ENCODE measurements around the gene RNF113B.

Gene RNF113B

GRCh38 chr13:98203646-98204326 lies 26.7 kb upstream of the RNF113B start:
- no peak for DNase-seq

- DNase-seq: no peak
Observed at GRCh38 chr13:98201984-98202383, 24.9 kb upstream of the RNF113B start.

GRCh38 chr13:98201189-98201588 lies 24.1 kb upstream of the RNF113B start:
- DNase-seq: no peak

- DNase-seq: no peak
Observed at GRCh38 chr13:98200211-98200878, 23.3 kb upstream of the RNF113B start.

DNA sequence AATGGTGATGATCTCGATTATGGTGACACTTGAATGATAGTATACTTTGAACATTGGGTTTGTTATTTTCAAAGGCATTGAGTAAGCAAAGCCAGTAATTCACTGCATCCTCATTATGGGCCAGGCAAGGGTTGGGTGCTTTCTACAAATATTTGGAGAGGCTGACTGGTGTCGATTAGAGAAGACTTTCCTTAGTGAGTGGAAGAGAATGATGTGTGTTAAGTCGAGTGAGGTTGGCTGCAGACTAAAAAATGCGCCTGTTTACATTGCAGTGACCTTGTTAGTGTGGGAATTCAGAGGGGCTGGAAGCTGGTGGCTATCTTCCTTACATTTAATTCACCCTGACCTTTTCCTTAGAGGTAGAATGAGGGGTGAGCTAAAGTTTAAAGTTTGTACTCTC lies 22.4 kb upstream of the RNF113B start:
- DNase-seq: peak; percentile 26

DNA sequence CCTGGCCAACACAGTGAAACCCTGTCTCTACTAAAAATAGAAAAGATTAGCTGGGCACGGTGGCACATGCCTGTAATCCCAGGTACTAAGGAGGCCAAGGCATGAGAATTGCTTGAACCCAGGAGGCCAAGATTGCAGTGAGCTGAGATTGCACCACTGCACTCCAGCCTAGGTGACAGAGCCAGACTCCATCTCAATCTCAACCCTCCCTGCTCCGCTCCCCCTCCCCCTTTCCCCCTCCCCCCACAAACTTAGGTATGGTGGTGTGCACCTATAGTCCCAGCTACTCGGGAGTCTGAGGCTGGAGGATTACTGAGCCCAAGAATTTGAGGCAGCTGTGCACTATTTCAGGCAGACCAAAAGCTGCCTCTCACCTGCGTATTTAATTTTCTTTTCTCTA lies 21.6 kb upstream of the RNF113B start:
- no peak for DNase-seq

DNA sequence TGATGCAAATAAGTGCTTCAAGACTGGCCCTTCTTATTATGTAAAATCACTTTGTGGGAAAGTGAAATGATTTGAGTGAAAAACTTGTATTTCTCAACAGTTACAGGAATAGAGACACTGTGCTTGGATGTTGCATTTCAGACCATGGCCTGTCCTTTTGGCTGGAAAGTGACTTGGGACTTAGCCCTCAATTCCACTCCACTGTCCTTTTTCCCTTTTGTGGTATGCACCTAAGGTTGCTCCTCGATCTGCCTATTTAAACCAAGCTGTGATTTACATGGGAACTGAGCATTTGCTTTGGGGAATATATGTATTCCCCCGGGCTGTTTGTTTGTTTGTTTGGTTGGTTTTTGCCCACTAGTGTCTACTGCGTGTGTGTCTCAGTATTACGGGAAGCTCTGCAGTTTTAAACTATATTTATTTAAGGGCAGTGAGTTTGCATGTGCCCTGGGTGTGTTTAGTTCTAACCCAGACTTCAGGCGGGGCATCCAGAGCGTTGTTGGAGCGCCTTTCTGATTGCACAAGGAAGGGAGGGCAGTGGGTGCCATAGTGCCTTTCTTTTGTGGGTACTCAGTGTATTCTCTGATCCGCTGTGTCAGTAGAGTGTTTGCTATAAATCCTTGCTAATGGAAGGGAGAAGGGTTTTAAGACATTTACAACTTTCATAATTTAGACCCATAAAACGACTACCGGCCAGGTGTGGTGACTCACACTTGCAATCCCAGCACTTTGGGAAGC lies 18.2 kb upstream of the RNF113B start:
- DNase-seq: no peak

GRCh38 chr13:98192008-98192407 lies 14.9 kb upstream of the RNF113B start:
- DNase-seq: no peak

- no peak for DNase-seq
Observed at GRCh38 chr13:98190889-98191444, 13.9 kb upstream of the RNF113B start.

- DNase-seq: no peak
Observed at GRCh38 chr13:98189841-98190505, 12.9 kb upstream of the RNF113B start.

DNA sequence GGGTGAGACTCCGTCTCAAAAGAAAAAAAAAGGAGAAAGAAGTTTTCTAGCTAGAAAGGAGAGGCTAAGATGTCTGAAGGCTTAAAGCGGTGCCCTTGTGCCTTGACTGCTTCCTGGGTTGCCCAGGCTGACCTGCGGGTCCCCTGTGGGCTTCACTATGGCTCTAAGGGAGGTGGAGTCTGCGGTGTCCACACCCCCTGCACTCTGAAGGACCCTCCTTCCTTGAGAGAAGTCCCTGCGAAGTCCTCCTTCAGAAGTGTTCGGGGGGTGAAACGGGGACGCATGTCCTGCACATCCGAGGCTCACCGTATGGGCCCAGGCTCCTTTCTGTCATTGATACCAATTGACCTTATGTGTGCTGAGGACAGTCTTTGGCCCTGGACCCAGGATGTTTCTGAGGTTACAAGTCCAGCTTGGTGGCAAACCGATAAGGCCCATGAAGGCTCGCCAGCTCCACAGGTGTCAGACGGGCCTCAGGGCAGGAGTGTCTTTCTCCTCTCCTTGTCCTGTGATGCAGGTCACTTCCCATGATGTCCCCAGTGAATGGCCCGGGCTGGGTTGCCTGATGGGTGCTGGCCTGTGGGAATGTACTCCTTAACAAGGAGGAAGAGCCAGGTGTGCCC lies 11.6 kb upstream of the RNF113B start:
- no peak for DNase-seq

GRCh38 chr13:98187965-98188261 lies 10.8 kb upstream of the RNF113B start:
- DNase-seq: no peak

- DNase-seq: no peak
Observed at GRCh38 chr13:98187155-98187964, 10.3 kb upstream of the RNF113B start.

GRCh38 chr13:98184792-98185191 lies 7.7 kb upstream of the RNF113B start:
- no peak for DNase-seq

- DNase-seq: no peak
Observed at GRCh38 chr13:98182589-98182988, 5.5 kb upstream of the RNF113B start.

GRCh38 chr13:98182153-98182552 lies 5.1 kb upstream of the RNF113B start:
- no peak for DNase-seq

- no peak for DNase-seq
Observed at GRCh38 chr13:98181111-98181815, 4.2 kb upstream of the RNF113B start.

DNA sequence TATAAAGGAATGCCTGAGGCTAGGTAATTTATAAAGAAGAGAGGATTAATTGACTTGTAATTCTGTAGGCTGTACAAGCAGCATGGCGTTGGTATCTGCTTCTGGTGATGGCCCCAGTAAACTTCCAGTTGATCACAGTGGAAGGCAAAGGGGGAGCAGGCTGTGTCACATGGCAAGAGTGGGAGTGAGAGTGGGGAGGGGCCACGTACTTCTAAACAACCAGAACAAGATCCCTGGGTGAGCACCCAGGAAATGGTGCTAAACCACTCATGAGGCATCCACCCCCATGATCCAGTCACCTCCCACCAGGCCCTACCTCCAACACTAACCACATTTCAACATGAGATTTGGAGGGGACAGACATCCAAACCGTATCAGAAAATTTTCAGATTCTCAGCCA lies 3.0 kb upstream of the RNF113B start:
- no peak for DNase-seq

DNA sequence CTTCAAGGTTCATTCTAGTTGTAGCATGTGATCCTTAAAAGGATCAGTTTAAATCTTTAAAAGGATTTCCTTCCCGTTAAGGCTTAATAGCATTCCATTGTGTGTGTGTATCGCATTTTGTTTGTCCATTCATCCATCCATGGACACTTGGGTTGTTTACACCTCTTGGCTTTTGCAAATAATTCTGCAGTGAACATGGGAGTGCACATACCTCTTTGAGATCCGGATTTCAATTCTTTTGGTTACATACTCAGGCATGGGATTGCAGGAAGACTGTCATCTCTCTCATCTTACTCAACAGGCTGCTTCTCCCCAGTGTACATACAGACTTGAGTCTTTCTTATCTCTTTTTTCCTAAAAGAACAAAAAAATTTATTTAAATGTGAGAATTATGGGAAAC lies 1.2 kb downstream of the RNF113B start:
- DNase-seq: no peak

DNA sequence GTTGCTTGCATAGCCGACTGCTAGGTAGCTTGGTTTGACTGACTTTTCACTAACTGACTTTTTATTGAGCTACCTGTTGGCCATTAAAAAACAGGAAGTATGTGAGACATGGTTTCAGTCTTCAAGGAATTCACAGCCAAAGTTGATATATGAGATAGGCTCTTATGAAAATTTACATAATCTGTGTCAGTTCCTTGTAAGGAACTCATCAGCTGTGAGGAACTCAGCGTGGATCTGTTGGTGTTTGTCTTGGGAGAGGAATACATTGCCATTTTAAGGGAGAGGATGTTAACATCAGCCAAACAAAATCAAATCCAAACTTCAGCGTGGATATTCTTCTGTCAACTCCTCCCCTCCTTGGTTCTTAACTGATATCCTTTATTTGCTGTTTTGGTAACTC lies 2.0 kb downstream of the RNF113B start:
- no peak for DNase-seq

DNA sequence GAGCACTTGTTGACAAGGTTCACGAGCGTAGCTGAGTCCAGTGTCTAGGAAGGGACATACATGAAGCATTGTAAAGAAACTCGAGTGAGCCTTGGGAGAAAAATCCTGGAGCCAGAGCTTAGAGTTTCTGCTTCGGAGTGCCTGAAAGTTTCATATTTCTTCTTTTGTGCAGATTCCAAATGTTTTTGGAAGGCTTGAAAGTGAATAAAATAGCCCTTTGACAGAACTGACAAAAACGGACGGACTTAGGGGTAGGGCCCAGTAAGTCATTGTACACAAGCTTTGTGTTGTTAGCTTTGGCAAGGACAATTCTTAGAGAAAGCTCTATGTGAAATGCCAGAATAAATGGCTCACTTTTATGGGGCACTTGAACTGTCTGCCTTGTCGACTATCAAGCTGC lies 2.8 kb downstream of the RNF113B start:
- no peak for DNase-seq
